K562 (cell line): ENCODE measurements around the gene MAMDC4.

Experiments used
- BRF1 ChIP-seq: IDR thresholded peaks from 3 replicates; pipeline ENCODE4 v1.6.1; 2011; ENCODE audit warnings: borderline replicate concordance, mild to moderate bottlenecking; ENCODE audit not compliant: insufficient read length; ENCODE audit errors: extremely low read depth
- CBX1 ChIP-seq: sonication (generic); IDR thresholded peaks from 2 replicates; pipeline ENCODE4 v1.6.1; 2016; ENCODE audit warnings: antibody characterized with exemption, low read depth, mild to moderate bottlenecking
- EZH2 ChIP-seq: IDR thresholded peaks from 2 replicates; pipeline ENCODE4 v1.6.1; 2012; ENCODE audit warnings: low read depth, mild to moderate bottlenecking, inconsistent platforms, low read length, borderline replicate concordance
- MYC ChIP-seq, 2 experiments: fragments of 250-450 bp in 1 of 2; sonication (Bioruptor Pico) in 1 of 2; IDR thresholded peaks; 2 replicates each; pipeline versions ENCODE4 v1.5.1 to v1.6.1; 2012 to 2021; ENCODE audit warnings: low read depth in 2 of 2, borderline replicate concordance in 1 of 2, improper control_type of control experiment in 1 of 2, low read length in 1 of 2, mild to moderate bottlenecking in 1 of 2, moderate library complexity in 1 of 2
- POLR2A ChIP-seq: fragments of 450-650 bp; conservative IDR thresholded peaks from 2 replicates; pipeline ENCODE4 v1.6.1; 2016
- RBFOX2 ChIP-seq: fragments of 200-400 bp; formaldehyde crosslinking; IDR thresholded peaks from 2 replicates; pipeline ENCODE4 v1.6.1; 2017; ENCODE audit warnings: low read depth, mild to moderate bottlenecking, low read length, moderate library complexity
- SIRT6 ChIP-seq: IDR thresholded peaks from one replicate; pipeline ENCODE4 v1.6.1; 2012; ENCODE audit warnings: low read depth, mild to moderate bottlenecking, control low read depth, inconsistent platforms, low read length, moderate library complexity
- TCF7 ChIP-seq: sonication (generic); IDR thresholded peaks from 2 replicates; pipeline ENCODE4 v1.6.1; 2016; ENCODE audit warnings: antibody characterized with exemption, borderline replicate concordance
- U2AF2 ChIP-seq: fragments of 200-400 bp; formaldehyde crosslinking; optimal IDR thresholded peaks from 2 replicates; pipeline ENCODE3; 2017; ENCODE audit warnings: low read depth, mild to moderate bottlenecking, low read length
- YY1 ChIP-seq, 3 experiments: IDR thresholded peaks; 2 replicates each; pipeline ENCODE4 v1.6.1; 2011; ENCODE audit warnings: low read length in 2 of 3, mild to moderate bottlenecking in 2 of 3, moderate library complexity in 2 of 3, borderline replicate concordance in 1 of 3, control low read depth in 1 of 3, low read depth in 1 of 3; ENCODE audit not compliant: insufficient read depth in 3 of 3, insufficient replicate concordance in 2 of 3, control insufficient read depth in 1 of 3, insufficient read length in 1 of 3; ENCODE audit errors: extremely low read depth in 1 of 3
- ZBTB7A ChIP-seq: IDR thresholded peaks from 2 replicates; pipeline ENCODE4 v1.6.1; 2011; ENCODE audit warnings: low read depth, mild to moderate bottlenecking, low read length, moderate library complexity, borderline replicate concordance; ENCODE audit not compliant: control insufficient read depth
- ZNF274 ChIP-seq: IDR thresholded peaks from 2 replicates; pipeline ENCODE4 v1.6.1; 2011; ENCODE audit warnings: low read depth, mild to moderate bottlenecking, low read length, moderate library complexity, borderline replicate concordance
- TF ChIP-seq, protein P1 (sequence below): fragments of 250-450 bp; sonication (Bioruptor Pico); IDR thresholded peaks from 2 replicates; pipeline ENCODE4 v1.5.0; 2021; ENCODE audit warnings: mild to moderate bottlenecking, moderate library complexity
- TF ChIP-seq, protein P2 (sequence below), 3 experiments: IDR thresholded peaks in 2 of 3; conservative IDR thresholded peaks in 1 of 3; 2 replicates each; pipeline ENCODE4 v1.5.1; 2011 to 2012; ENCODE audit warnings: low read length in 3 of 3, mild to moderate bottlenecking in 3 of 3, control low read depth in 2 of 3, improper control_type of control experiment in 1 of 3, inconsistent platforms in 1 of 3, low read depth in 1 of 3, mixed read lengths in 1 of 3, moderate library complexity in 1 of 3; ENCODE audit not compliant: insufficient read depth in 2 of 3

DNA sequence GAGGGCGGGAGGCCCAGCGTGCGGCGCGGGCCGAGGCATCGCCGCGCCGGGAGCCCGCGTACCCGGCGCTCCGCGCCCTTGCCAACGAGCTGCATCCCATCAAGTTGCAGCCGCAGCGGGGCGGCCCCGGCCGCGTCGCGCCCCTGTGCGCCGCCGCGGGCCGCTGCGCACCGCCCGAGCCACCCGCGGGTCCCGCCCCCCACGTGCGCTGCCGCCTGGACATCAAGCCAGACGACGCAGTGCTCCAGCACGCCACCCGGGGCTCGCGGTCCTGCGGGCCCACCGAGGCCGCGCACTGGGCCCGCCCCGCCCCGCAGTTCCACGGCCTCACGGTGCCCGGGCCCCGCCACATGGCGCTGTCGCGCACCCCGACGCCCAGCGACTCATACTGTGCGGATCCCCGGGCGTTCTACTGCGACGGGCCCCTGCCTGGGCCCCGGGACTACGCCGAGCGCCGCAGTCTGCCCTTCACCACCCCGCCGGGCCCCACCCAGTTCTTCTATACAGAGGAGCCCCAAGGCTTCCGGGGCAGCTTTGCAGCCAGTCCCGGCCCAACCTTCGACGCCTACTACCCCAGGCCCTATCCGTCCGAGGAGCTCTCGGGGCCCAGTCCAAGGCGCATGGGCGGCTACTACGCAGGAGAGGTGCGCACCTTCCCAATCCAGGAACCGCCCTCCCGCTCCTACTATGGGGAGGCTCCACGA lies 7.2 kb upstream of the MAMDC4 start:
- TF ChIP-seq, protein P1, sequence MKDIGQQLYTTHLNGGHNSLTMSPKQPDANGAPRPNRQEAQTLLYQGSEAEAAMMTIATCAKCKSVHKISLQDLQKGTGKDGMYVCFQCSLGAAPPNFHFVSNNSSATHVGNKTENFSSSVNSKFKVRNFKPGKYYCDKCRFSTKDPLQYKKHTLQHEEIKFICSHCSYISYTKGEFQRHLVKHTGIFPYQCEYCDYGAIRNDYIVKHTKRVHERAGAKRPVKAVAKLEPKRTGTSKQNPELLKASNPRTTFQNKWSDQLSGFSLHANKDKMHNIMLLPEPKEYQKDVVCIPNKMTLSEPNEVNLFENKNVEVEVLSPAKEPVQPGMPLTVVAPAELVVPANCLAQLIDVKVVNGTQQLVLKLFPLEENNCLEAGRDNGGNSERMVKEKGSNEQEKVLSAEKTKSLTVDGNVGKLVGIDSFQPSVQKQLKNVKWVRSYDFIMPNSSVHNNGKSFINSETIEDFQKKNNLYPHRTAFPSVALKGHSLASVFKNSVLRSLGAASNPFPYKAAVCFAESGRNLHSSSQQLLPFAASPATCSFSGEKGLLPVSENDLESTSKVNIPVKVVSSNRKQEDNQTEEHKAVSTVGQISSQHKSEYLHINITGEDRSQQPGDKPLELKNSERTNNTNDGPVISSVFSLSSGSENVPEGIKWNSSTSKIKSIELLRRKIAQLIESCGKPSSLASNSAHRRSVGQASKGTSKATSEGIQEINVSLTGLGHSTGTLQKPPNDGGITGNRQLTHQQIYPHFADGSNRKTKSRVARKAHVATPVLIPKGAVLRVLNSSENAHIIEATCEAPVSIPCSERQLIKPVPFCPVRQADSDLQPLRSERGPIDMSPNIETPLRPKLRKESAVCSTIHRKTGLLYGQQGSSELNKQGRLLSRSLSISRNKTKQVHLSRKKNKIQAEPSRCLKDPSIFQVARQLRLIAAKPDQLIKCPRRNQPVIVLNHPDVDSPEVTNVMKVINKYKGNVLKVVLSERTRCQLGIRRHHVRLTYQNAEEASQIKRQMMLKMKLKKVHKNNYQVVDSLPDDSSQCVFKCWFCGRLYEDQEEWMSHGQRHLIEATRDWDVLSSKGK (CRISPR knock-in tag) = no peak
- TF ChIP-seq, protein P2, sequence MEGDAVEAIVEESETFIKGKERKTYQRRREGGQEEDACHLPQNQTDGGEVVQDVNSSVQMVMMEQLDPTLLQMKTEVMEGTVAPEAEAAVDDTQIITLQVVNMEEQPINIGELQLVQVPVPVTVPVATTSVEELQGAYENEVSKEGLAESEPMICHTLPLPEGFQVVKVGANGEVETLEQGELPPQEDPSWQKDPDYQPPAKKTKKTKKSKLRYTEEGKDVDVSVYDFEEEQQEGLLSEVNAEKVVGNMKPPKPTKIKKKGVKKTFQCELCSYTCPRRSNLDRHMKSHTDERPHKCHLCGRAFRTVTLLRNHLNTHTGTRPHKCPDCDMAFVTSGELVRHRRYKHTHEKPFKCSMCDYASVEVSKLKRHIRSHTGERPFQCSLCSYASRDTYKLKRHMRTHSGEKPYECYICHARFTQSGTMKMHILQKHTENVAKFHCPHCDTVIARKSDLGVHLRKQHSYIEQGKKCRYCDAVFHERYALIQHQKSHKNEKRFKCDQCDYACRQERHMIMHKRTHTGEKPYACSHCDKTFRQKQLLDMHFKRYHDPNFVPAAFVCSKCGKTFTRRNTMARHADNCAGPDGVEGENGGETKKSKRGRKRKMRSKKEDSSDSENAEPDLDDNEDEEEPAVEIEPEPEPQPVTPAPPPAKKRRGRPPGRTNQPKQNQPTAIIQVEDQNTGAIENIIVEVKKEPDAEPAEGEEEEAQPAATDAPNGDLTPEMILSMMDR (IDR thresholded peaks at IDR 0.05 in 2 of 3, conservative IDR thresholded peaks at IDR 0.05 in 1 of 3; ENCODE audit: insufficient read depth in 2 of 3, low read depth in 1 of 3, low read length in 3 of 3) = no peak
- TF ChIP-seq U2AF2 (no peak), BRF1 (no peak), ZNF274 (no peak), TCF7 (no peak), POLR2A (no peak), RBFOX2 (no peak), YY1 (IDR thresholded peaks at IDR 0.05; ENCODE audit: borderline replicate concordance in 1 of 3, control insufficient read depth in 1 of 3, extremely low read depth in 1 of 3, insufficient read depth in 3 of 3, insufficient read length in 1 of 3, insufficient replicate concordance in 2 of 3, low read depth in 1 of 3, low read length in 2 of 3) (no peak), EZH2 (no peak), ZBTB7A (no peak), MYC (IDR thresholded peaks at IDR 0.05; ENCODE audit: low read depth, low read length) (no peak), MYC (CRISPR knock-in tag; IDR thresholded peaks at IDR 0.05; ENCODE audit: borderline replicate concordance, low read depth) (no peak), CBX1 (no peak), SIRT6 (no peak)
